ENCODE data around the gene CNNM1. TPM values are rescaled to one million over a fixed set of nuclear protein-coding genes. Genes with fewer than 3 reads are reported as not detected.

Gene CNNM1
- total and polyA plus RNA-seq, 8 donors, result under 0.01 to 0.87 (median 0.31) TPM; not detected in 1

DNA sequence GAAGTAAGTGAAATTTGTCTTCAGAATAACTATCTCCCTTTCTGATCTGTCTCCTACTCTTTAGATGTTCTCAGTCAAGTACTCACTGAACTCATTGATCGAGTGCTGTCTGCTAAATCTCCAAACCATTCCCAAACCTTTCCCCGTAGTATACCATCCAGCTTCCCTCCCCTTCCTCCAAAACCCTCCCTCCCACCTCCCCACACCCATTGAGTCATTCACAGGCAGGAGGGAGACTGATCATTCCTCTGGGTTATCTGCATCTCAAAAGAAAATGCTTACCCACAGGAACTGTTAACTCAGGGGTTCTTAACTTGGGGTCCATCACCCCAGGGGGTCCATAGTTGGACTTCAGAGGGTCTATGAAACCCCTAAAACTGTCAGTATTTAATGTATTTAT is 63.9 kb downstream of the CNNM1 start:
- intact Hi-C loops (cut with DNase I; ENCODE audit: low total_unique reads), result loop anchor here (10.0 kb wide), 1 partner anchor 222 kb away; no protein-coding TSS in a partner anchor
- peaks cover 0 to 24% (median 16%) of the 10 kb centered on the region in 4 donors for H3K4me1 ChIP-seq
- H3K4me3 ChIP-seq, result no peak overlapping the region
- no peak for DNase-seq
- H3K27ac ChIP-seq, result no peak overlapping the region
- H3K27me3 ChIP-seq, result no peaks in the 10 kb centered on the region
- WGBS, 5 donors, result 44 to 57% (median 50%) methylated on average over 2 of the region's 2 CpGs
- no peaks in the 10 kb centered on the region for H3K9me3 ChIP-seq
- peaks cover 14 to 30% (median 27%) of the 10 kb centered on the region in 4 donors for H3K36me3 ChIP-seq
- TF ChIP-seq EP300 (IDR thresholded peaks at IDR 0.05), result no peak
- TF ChIP-seq, protein P1, sequence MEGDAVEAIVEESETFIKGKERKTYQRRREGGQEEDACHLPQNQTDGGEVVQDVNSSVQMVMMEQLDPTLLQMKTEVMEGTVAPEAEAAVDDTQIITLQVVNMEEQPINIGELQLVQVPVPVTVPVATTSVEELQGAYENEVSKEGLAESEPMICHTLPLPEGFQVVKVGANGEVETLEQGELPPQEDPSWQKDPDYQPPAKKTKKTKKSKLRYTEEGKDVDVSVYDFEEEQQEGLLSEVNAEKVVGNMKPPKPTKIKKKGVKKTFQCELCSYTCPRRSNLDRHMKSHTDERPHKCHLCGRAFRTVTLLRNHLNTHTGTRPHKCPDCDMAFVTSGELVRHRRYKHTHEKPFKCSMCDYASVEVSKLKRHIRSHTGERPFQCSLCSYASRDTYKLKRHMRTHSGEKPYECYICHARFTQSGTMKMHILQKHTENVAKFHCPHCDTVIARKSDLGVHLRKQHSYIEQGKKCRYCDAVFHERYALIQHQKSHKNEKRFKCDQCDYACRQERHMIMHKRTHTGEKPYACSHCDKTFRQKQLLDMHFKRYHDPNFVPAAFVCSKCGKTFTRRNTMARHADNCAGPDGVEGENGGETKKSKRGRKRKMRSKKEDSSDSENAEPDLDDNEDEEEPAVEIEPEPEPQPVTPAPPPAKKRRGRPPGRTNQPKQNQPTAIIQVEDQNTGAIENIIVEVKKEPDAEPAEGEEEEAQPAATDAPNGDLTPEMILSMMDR (IDR thresholded peaks at IDR 0.05), result no peak
- TF ChIP-seq POLR2A (IDR thresholded peaks at IDR 0.05), result no peak
- no peak for TF ChIP-seq POLR2AphosphoS5 (IDR thresholded peaks at IDR 0.05)

GRCh38 chr10:99393683-99394082 is 64.5 kb downstream of the CNNM1 start:
- no peak for DNase-seq
- no peaks in the 10 kb centered on the region for H3K27me3 ChIP-seq
- H3K4me3 ChIP-seq, result no peak overlapping the region
- H3K9me3 ChIP-seq, result no peaks in the 10 kb centered on the region
- intact Hi-C loops (cut with DNase I; ENCODE audit: low total_unique reads), result loop anchor here (10.0 kb wide), 1 partner anchor 221 kb away; no protein-coding TSS in a partner anchor
- 73 to 82% (median 77%) methylated on average over 5 of the region's 5 CpGs for WGBS, 5 donors
- H3K36me3 ChIP-seq, result peaks cover 19 to 37% (median 34%) of the 10 kb centered on the region in 4 donors
- no peak overlapping the region for H3K27ac ChIP-seq
- TF ChIP-seq, protein P1 (IDR thresholded peaks at IDR 0.05), result no peak
- TF ChIP-seq POLR2A (IDR thresholded peaks at IDR 0.05) (no peak), POLR2AphosphoS5 (IDR thresholded peaks at IDR 0.05) (no peak), EP300 (IDR thresholded peaks at IDR 0.05) (no peak)
- peaks cover 0 to 24% (median 16%) of the 10 kb centered on the region in 4 donors for H3K4me1 ChIP-seq

DNA sequence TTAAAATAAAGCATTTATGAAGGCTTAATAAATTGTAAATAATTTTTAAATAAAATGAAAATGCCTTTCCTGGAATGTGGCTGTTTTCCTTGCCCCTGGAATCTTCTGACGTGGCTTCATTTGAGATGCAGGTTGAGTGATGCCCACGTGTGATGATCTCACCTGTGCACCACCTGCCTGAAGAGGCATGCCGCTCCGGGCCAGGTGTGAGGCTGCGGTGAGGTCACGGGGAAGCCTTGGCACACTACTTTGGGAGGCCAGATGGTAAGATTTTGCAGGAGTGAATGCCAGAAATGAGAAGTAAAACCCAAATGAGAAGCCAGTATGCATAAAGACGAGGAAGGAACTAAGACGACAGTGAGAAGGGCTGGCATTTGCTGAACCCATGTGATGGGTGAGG is 65.1 kb downstream of the CNNM1 start:
- intact Hi-C loops (cut with DNase I; ENCODE audit: low total_unique reads), result loop anchor here (10.0 kb wide), 1 partner anchor 221 kb away; no protein-coding TSS in a partner anchor

GRCh38 chr10:99394761-99395386 is 65.7 kb downstream of the CNNM1 start:
- Histone ChIP-seq H3K4me3 (no peak overlapping the region), H3K27ac (no peak overlapping the region)
- intact Hi-C loops (cut with DNase I; ENCODE audit: low total_unique reads), result loop anchor here (10.0 kb wide), 1 partner anchor 220 kb away; no protein-coding TSS in a partner anchor

More for the DNA sequence above, 65.1 kb downstream of the CNNM1 start:
- peaks cover 24 to 42% (median 39%) of the 10 kb centered on the region in 4 donors for H3K36me3 ChIP-seq
- H3K9me3 ChIP-seq, result no peaks in the 10 kb centered on the region
- TF ChIP-seq, protein P1 (IDR thresholded peaks at IDR 0.05), result no peak
- TF ChIP-seq EP300 (IDR thresholded peaks at IDR 0.05) (no peak), POLR2AphosphoS5 (IDR thresholded peaks at IDR 0.05) (no peak), POLR2A (IDR thresholded peaks at IDR 0.05) (no peak)
- no peak overlapping the region for H3K27ac ChIP-seq
- no peak for DNase-seq
- H3K4me3 ChIP-seq, result no peak overlapping the region
- 75 to 85% (median 80%) methylated on average over 8 of the region's 8 CpGs for WGBS, 5 donors
- peaks cover 0 to 24% (median 16%) of the 10 kb centered on the region in 4 donors for H3K4me1 ChIP-seq
- H3K27me3 ChIP-seq, result no peaks in the 10 kb centered on the region

More at GRCh38 chr10:99394761-99395386, 65.7 kb downstream of the CNNM1 start:
- Histone ChIP-seq H3K27me3 (no peaks in the 10 kb centered on the region), H3K9me3 (no peaks in the 10 kb centered on the region), H3K4me1 (peaks cover 0 to 24% (median 15%) of the 10 kb centered on the region in 4 donors), H3K36me3 (peaks cover 29 to 49% (median 45%) of the 10 kb centered on the region in 4 donors)
- no peak for DNase-seq
- WGBS, 5 donors, result 76 to 91% (median 80%) methylated on average over 7 of the region's 7 CpGs
- TF ChIP-seq EP300 (IDR thresholded peaks at IDR 0.05) (no peak), POLR2A (IDR thresholded peaks at IDR 0.05) (no peak), POLR2AphosphoS5 (IDR thresholded peaks at IDR 0.05) (no peak)
- TF ChIP-seq, protein P1 (IDR thresholded peaks at IDR 0.05), result no peak
